PC-9 (cell line): Measurements from ENCODE around the gene MACROD1. TPM values are rescaled to one million over a fixed set of nuclear protein-coding genes. Genes with fewer than 3 reads are reported as not detected.

Experiments
- BruUV-seq: library from RNA; stranded (reverse); fragments of 400-500 nt; replicated peaks from 2 replicates; lab custom pipeline; 2021; lab: Mats Ljungman, UMichigan
- CTCF ChIA-PET: fragments of 300-600 bp; sonication (Branson Sonifier 250); formaldehyde crosslinking; loops from one replicate; lab custom pipeline; 2022; ENCODE audit warnings: antibody characterized with exemption; lab: Charles Lee
- POLR2A ChIA-PET: fragments of 300-600 bp; sonication (Branson Sonifier 250); formaldehyde crosslinking; loops from one replicate; lab custom pipeline; 2022; ENCODE audit warnings: antibody characterized with exemption; ENCODE audit not compliant: unreplicated experiment; lab: Charles Lee
- DNase-seq, 2 experiments: peaks; one replicate each; pipeline versions ENCODE4 v3.0.0 to v3.0.0-alpha.2; 2015 to 2022; ENCODE audit warnings: mixed read lengths in 1 of 2
- H2AFZ ChIP-seq: fragments of 200-600 bp; sonication (generic); 2 replicates; pipeline ENCODE4 v1.8.1; 2017; ENCODE audit warnings: antibody characterized with exemption
- H3F3A ChIP-seq: fragments of 200-600 bp; sonication (generic); 2 replicates; pipeline ENCODE4 v1.8.1; 2017; ENCODE audit warnings: antibody characterized with exemption, mild to moderate bottlenecking, low read depth; ENCODE audit not compliant: insufficient read depth
- H3K27ac ChIP-seq: fragments of 200-600 bp; sonication (generic); 2 replicates; pipeline ENCODE4 v1.6.1; 2016; ENCODE audit warnings: mixed run types
- H3K27me3 ChIP-seq: fragments of 200-600 bp; sonication (generic); 2 replicates; pipeline ENCODE4 v1.6.1; 2016; ENCODE audit warnings: low read depth, mixed run types; ENCODE audit not compliant: insufficient read depth
- H3K36me3 ChIP-seq: fragments of 200-600 bp; sonication (generic); 2 replicates; pipeline ENCODE4 v1.6.1; 2016; ENCODE audit warnings: low read depth, mixed run types
- H3K4me1 ChIP-seq: fragments of 200-600 bp; sonication (generic); replicated peaks from 2 replicates; pipeline ENCODE4 v1.6.1; 2016; ENCODE audit warnings: mixed run types; ENCODE audit not compliant: insufficient read depth
- H3K4me2 ChIP-seq: fragments of 200-600 bp; sonication (generic); 2 replicates; pipeline ENCODE4 v1.6.1; 2017; ENCODE audit warnings: mixed run types
- H3K4me3 ChIP-seq: fragments of 200-600 bp; sonication (generic); 2 replicates; pipeline ENCODE4 v1.6.1; 2016; ENCODE audit warnings: mixed run types
- H3K79me2 ChIP-seq: fragments of 200-600 bp; sonication (generic); 2 replicates; pipeline ENCODE4 v1.6.1; 2017; ENCODE audit warnings: low read depth, mixed run types
- H3K9me2 ChIP-seq: fragments of 200-600 bp; sonication (generic); 2 replicates; pipeline ENCODE4 v1.8.1; 2017; ENCODE audit warnings: mild to moderate bottlenecking; ENCODE audit not compliant: insufficient read depth
- H3K9me3 ChIP-seq: fragments of 200-600 bp; sonication (generic); 2 replicates; pipeline ENCODE4 v1.8.1; 2016; ENCODE audit warnings: low read depth; ENCODE audit not compliant: insufficient read depth
- H4K20me1 ChIP-seq: fragments of 200-600 bp; sonication (generic); 2 replicates; pipeline ENCODE4 v1.8.1; 2017; ENCODE audit not compliant: insufficient read depth
- CTCF ChIP-seq: fragments of 200-600 bp; sonication (generic); conservative IDR thresholded peaks from 2 replicates; pipeline ENCODE4 v1.6.1; 2017; ENCODE audit warnings: mixed run types, antibody characterized with exemption, mild to moderate bottlenecking, moderate library complexity
- EZH2 ChIP-seq: fragments of 200-600 bp; sonication (generic); IDR thresholded peaks from 2 replicates; pipeline ENCODE4 v1.8.0; 2017; ENCODE audit warnings: antibody characterized with exemption, low read depth
- intact Hi-C: fragments of 100-400 bp; cut with micrococcal nuclease; formaldehyde crosslinking; loops from one replicate; pipeline ENCODE4 v1.10.0; 2022; ENCODE audit not compliant: unreplicated experiment
- total RNA-seq: library from RNA; stranded (reverse); gene quantifications from 2 replicates; pipeline ENCODE4 v1.2.3, GENCODE V29; 2021

MACROD1 gene
- total RNA-seq, 1 experiment from 2014 or later = 41.0 TPM

- TF ChIP-seq EZH2 (no peak), CTCF (no peak)
- ChIA-PET POLR2A (no interaction called here), CTCF (no interaction called here)
- Histone ChIP-seq H3K4me2 (no peak overlapping the region), H2AFZ (no peak overlapping the region), H3K4me3 (no peak overlapping the region), H3K36me3 (no peaks in the 10 kb centered on the region), H3K9me2 (no peaks in the 10 kb centered on the region), H3F3A (no peaks in the 10 kb centered on the region), H4K20me1 (peaks cover 27% of the 10 kb centered on the region), H3K4me1 (no peaks in the 10 kb centered on the region), H3K9me3 (no peaks in the 10 kb centered on the region), H3K79me2 (no peaks in the 10 kb centered on the region), H3K27me3 (no peaks in the 10 kb centered on the region), H3K27ac (no peak overlapping the region)
- intact Hi-C loops = no loop called here
- DNase-seq = no peak
- BruUV-seq = no TSS peak
These were observed 109.6 kb downstream of the MACROD1 start for GRCh38 chr11:64056213-64056785.

DNA sequence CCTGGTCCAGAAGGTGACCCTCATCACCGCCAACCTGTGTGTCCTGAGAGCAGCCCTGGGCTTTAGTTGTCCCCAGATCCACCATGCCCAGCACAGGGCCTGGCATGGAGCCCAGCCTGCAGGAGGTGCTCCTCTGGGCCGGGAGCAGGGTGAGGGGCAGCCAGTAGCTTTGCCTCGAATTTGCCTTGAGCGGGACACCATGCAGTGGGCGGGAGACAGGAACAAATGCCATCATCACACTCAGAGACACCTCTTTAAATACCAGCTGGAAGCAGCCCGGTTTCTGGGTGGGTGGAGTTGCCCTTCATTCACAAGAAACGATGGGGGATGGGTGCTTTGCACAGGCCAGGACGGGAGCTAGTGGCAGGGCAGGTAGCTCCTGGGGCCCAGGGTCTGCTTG, 110.8 kb downstream of the MACROD1 start:
- no peak overlapping the region for H3K4me3 ChIP-seq
- TF ChIP-seq CTCF = no peak
- no peak for TF ChIP-seq EZH2
- ChIA-PET CTCF (no interaction called here), POLR2A (no interaction called here)
- H3K36me3 ChIP-seq = no peaks in the 10 kb centered on the region
- no peaks in the 10 kb centered on the region for H3F3A ChIP-seq
- BruUV-seq = no TSS peak
- no peaks in the 10 kb centered on the region for H3K4me1 ChIP-seq
- H4K20me1 ChIP-seq = peaks cover 28% of the 10 kb centered on the region
- no peaks in the 10 kb centered on the region for H3K9me3 ChIP-seq
- H3K79me2 ChIP-seq = no peaks in the 10 kb centered on the region
- no peaks in the 10 kb centered on the region for H3K27me3 ChIP-seq
- H3K27ac ChIP-seq = no peak overlapping the region
- H3K4me2 ChIP-seq = no peak overlapping the region
- no peak overlapping the region for H2AFZ ChIP-seq
- H3K9me2 ChIP-seq = no peaks in the 10 kb centered on the region
- no peak for DNase-seq
- intact Hi-C loops = no loop called here

DNA sequence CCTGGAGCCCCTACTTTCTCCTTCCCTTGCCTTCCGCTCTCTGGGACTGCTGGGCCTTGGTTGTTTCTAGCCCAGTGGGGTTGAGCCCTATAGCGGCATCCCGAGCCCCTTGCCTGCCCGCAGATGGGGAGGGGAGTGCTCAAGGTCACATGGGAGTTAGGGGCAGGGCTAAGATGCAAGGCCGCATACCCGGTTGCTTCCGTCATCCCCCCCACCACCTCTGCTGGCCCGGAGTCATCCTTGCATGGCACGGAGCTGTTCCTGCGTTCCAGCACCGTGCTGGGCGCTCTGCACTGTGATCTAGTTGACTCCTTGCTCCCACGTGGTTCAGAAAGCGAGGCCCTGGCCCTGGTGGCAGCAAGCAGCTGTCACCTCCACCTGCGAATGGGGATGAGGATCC, 112.2 kb downstream of the MACROD1 start:
- H3K36me3 ChIP-seq = no peaks in the 10 kb centered on the region
- H3K4me3 ChIP-seq = no peak overlapping the region
- CTCF ChIA-PET = no interaction called here
- H2AFZ ChIP-seq = no peak overlapping the region
- peaks cover 30% of the 10 kb centered on the region for H4K20me1 ChIP-seq
- H3K4me2 ChIP-seq = no peak overlapping the region
- H3K79me2 ChIP-seq = no peaks in the 10 kb centered on the region
- BruUV-seq = no TSS peak
- H3F3A ChIP-seq = no peaks in the 10 kb centered on the region
- DNase-seq = no peak
- no peak overlapping the region for H3K27ac ChIP-seq
- no peak for TF ChIP-seq EZH2
- no peak for TF ChIP-seq CTCF
- H3K9me3 ChIP-seq = no peaks in the 10 kb centered on the region
- intact Hi-C loops = no loop called here
- no peaks in the 10 kb centered on the region for H3K27me3 ChIP-seq
- no peaks in the 10 kb centered on the region for H3K4me1 ChIP-seq
- POLR2A ChIA-PET = no interaction called here
- no peaks in the 10 kb centered on the region for H3K9me2 ChIP-seq
